Esophagus squamous epithelium (tissue), 4 donors: ENCODE measurements around the gene RPL18A.

Experiments
- POLR2A ChIP-seq, 4 donors: fragments of 450-650 bp; IDR thresholded peaks; one replicate each; pipeline ENCODE4 v1.6.1; 2017; ENCODE audit warnings: antibody characterized with exemption in 4 of 4, mild to moderate bottlenecking in 4 of 4, moderate library complexity in 3 of 4
- TF ChIP-seq, protein P1 (sequence below), 6 experiments: fragments of 450-650 bp in 4 of 6; fragments of 200-600 bp in 2 of 6; sonication (generic) in 2 of 6; IDR thresholded peaks; one replicate each; pipeline ENCODE4 v1.5.1; 2016 to 2019; ENCODE audit warnings: antibody characterized with exemption in 6 of 6, mild to moderate bottlenecking in 4 of 6, moderate library complexity in 4 of 6

DNA sequence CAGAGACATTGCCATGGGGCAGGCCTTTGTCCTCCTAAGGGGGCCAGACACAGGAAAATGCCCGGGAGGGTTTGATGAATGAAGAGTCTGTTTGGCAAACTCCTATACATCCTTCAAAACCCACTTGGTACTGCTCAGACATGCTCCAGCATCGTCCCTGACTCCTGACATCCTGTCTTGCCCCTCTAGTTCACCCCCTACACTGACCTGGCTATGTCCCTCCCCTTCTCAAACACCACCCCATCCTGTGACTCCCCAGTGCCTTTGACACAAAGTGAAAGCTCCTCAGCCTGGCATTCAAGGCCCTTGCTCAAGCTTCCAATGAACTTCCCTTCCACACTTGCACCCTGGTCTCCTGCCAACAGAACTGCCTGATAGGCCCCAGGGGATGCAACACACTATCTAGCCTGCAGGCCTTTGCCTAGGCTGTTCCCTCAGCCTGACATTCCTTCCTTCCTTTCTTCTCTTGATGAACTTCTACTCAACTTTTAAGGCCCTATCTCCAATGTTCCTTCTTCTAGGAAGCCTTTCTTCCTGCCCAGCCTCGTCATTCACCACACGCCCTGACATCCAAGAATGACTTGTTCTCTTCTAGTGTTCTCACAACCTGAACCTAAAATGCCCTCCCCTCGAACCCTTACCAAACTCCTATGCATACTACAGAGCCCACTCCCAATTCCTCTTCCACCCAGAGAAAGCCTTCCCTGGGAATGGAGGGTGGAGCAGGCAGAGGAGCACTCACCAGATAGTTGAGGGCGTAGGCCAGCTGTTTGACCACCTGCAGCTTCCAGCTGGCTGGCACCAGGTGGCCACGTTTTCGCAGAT is 24.3 kb upstream of the RPL18A start:
- TF ChIP-seq, protein P1, sequence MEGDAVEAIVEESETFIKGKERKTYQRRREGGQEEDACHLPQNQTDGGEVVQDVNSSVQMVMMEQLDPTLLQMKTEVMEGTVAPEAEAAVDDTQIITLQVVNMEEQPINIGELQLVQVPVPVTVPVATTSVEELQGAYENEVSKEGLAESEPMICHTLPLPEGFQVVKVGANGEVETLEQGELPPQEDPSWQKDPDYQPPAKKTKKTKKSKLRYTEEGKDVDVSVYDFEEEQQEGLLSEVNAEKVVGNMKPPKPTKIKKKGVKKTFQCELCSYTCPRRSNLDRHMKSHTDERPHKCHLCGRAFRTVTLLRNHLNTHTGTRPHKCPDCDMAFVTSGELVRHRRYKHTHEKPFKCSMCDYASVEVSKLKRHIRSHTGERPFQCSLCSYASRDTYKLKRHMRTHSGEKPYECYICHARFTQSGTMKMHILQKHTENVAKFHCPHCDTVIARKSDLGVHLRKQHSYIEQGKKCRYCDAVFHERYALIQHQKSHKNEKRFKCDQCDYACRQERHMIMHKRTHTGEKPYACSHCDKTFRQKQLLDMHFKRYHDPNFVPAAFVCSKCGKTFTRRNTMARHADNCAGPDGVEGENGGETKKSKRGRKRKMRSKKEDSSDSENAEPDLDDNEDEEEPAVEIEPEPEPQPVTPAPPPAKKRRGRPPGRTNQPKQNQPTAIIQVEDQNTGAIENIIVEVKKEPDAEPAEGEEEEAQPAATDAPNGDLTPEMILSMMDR (IDR thresholded peaks at IDR 0.05) = no peak
- no peak for TF ChIP-seq POLR2A (IDR thresholded peaks at IDR 0.05)
